LNCaP clone FGC (cell line): ENCODE results near the gene WASHC3.
"Not testable (repeated sequence)": the region's sequence is repeated elsewhere in the genome, so short reads cannot be mapped to it uniquely, and the experiment has no call there.

Experiments used
- DNase-seq: peaks from one replicate; pipeline ENCODE4 v3.0.0-alpha.2; 2011; ENCODE audit warnings: low read depth
- H3K4me3 ChIP-seq: 2 replicates; pipeline ENCODE4 v1.5.1; 2011; ENCODE audit warnings: mild to moderate bottlenecking, low read depth, low read length, control low read depth
- CTCF ChIP-seq: IDR thresholded peaks from 2 replicates; pipeline ENCODE4 v1.5.1; 2012; ENCODE audit warnings: mild to moderate bottlenecking; ENCODE audit not compliant: control insufficient read depth, insufficient read depth; ENCODE audit errors: extremely low read depth

WASHC3 gene

GRCh38 chr12:102080842-102081241 lies 19.1 kb upstream of the WASHC3 start:
- no peak for DNase-seq
- no peak for TF ChIP-seq CTCF
- H3K4me3 ChIP-seq, result no peak overlapping the region

- not testable (repeated sequence) for DNase-seq, H3K4me3 ChIP-seq
Measured at GRCh38 chr12:102072092-102072491, 10.3 kb upstream of the WASHC3 start.

- no peak overlapping the region for H3K4me3 ChIP-seq
- no peak for TF ChIP-seq CTCF
- no peak for DNase-seq
Measured at GRCh38 chr12:102069707-102070106, 7.9 kb upstream of the WASHC3 start.

- TF ChIP-seq CTCF, result no peak
- H3K4me3 ChIP-seq, result no peak overlapping the region
- no peak for DNase-seq
Measured at GRCh38 chr12:102067574-102068258, 5.9 kb upstream of the WASHC3 start.

- no peak for DNase-seq
- TF ChIP-seq CTCF, result no peak
- H3K4me3 ChIP-seq, result no peak overlapping the region
Measured at GRCh38 chr12:102064476-102064875, 2.7 kb upstream of the WASHC3 start.

- no peak for DNase-seq
- TF ChIP-seq CTCF, result no peak
- H3K4me3 ChIP-seq, result no peak overlapping the region
Measured at GRCh38 chr12:102063069-102063468, 1.3 kb upstream of the WASHC3 start.

GRCh38 chr12:102062419-102062806 lies 622 bp upstream of the WASHC3 start:
- TF ChIP-seq CTCF, result no peak
- H3K4me3 ChIP-seq, result peak overlapping the region; percentile 89

More at GRCh38 chr12:102062419-102062806, 622 bp upstream of the WASHC3 start:
- no peak for DNase-seq
